Measurements from ENCODE around the gene PCDHA3.

The PCDHA3 gene

GRCh38 chr5:140800816-140801493 lies at the start of gene PCDHA3:
TSS of gene PCDHA3 (plus strand) at chr5:140801057.
- Histone ChIP-seq H3K27ac (ENCODE audit: low read length) (no peak within 1 kb of the TSS), H3K4me1 (ENCODE audit: insufficient read depth, low read length) (no peaks in the 10 kb centered on the region), H3K4me3 (ENCODE audit: low read depth in 1 of 2, low read length in 2 of 2) (no peak within 1 kb of the TSS), H3K9ac (ENCODE audit: low read depth, low read length) (no peak within 1 kb of the TSS), H2AFZ (ENCODE audit: low read depth, low read length) (no peak within 1 kb of the TSS), H3K36me3 (ENCODE audit: insufficient read depth, low read length) (no peaks in the 10 kb centered on the region), H3K9me3 (ENCODE audit: insufficient read depth, low read length, severe bottlenecking) (no peaks in the 10 kb centered on the region), H3K79me2 (ENCODE audit: insufficient read depth, low read length) (no peaks in the 10 kb centered on the region), H3K4me2 (ENCODE audit: insufficient read depth, low read length) (no peak within 1 kb of the TSS), H3K27me3 (ENCODE audit: insufficient read depth, low read length, poor library complexity) (no peaks in the 10 kb centered on the region), H4K20me1 (ENCODE audit: insufficient read depth, low read length) (no peaks in the 10 kb centered on the region)
- no peak for ATAC-seq (ENCODE audit: insufficient read depth, low read depth)
- DNase-seq: no peak
- TF ChIP-seq EZH2 (IDR thresholded peaks at IDR 0.05; ENCODE audit: borderline replicate concordance, low read depth, low read length, severe bottlenecking) (no peak), CTCF (IDR thresholded peaks at IDR 0.05; ENCODE audit: borderline replicate concordance, extremely low read depth, low read length, poor library complexity, severe bottlenecking) (peak; percentile 19)

GRCh38 chr5:140753561-140753960 lies 47.3 kb upstream of the PCDHA3 start:
- Histone ChIP-seq H3K9me3 (ENCODE audit: insufficient read depth, low read length, severe bottlenecking) (peaks cover 11% of the 10 kb centered on the region), H3K36me3 (ENCODE audit: insufficient read depth, low read length) (no peaks in the 10 kb centered on the region), H3K4me1 (ENCODE audit: insufficient read depth, low read length) (no peaks in the 10 kb centered on the region), H2AFZ (ENCODE audit: low read depth, low read length) (no peak overlapping the region), H3K4me3 (ENCODE audit: low read depth in 1 of 2, low read length in 2 of 2) (no peak overlapping the region), H3K9ac (ENCODE audit: low read depth, low read length) (no peak overlapping the region), H3K4me2 (ENCODE audit: insufficient read depth, low read length) (no peak overlapping the region), H4K20me1 (ENCODE audit: insufficient read depth, low read length) (no peaks in the 10 kb centered on the region), H3K79me2 (ENCODE audit: insufficient read depth, low read length) (no peaks in the 10 kb centered on the region), H3K27me3 (ENCODE audit: insufficient read depth, low read length, poor library complexity) (no peaks in the 10 kb centered on the region), H3K27ac (ENCODE audit: low read length) (no peak overlapping the region)
- DNase-seq (no peak), ATAC-seq (ENCODE audit: insufficient read depth, low read depth) (no peak)
- TF ChIP-seq CTCF (IDR thresholded peaks at IDR 0.05; ENCODE audit: borderline replicate concordance, extremely low read depth, low read length, poor library complexity, severe bottlenecking) (no peak), EZH2 (IDR thresholded peaks at IDR 0.05; ENCODE audit: borderline replicate concordance, low read depth, low read length, severe bottlenecking) (no peak)

- no peaks in the 10 kb centered on the region for H4K20me1 ChIP-seq (ENCODE audit: insufficient read depth, low read length)
- H3K9me3 ChIP-seq (ENCODE audit: insufficient read depth, low read length, severe bottlenecking): peaks cover 58% of the 10 kb centered on the region
- no peak overlapping the region for H3K9ac ChIP-seq (ENCODE audit: low read depth, low read length)
- DNase-seq (no peak), ATAC-seq (ENCODE audit: insufficient read depth, low read depth) (no peak)
- TF ChIP-seq CTCF (IDR thresholded peaks at IDR 0.05; ENCODE audit: borderline replicate concordance, extremely low read depth, low read length, poor library complexity, severe bottlenecking) (no peak), EZH2 (IDR thresholded peaks at IDR 0.05; ENCODE audit: borderline replicate concordance, low read depth, low read length, severe bottlenecking) (no peak)
- H3K27ac ChIP-seq (ENCODE audit: low read length): no peak overlapping the region
- H3K79me2 ChIP-seq (ENCODE audit: insufficient read depth, low read length): no peaks in the 10 kb centered on the region
- no peaks in the 10 kb centered on the region for H3K4me1 ChIP-seq (ENCODE audit: insufficient read depth, low read length)
- H3K4me3 ChIP-seq (ENCODE audit: low read depth in 1 of 2, low read length in 2 of 2): no peak overlapping the region
- H3K27me3 ChIP-seq (ENCODE audit: insufficient read depth, low read length, poor library complexity): no peaks in the 10 kb centered on the region
- no peaks in the 10 kb centered on the region for H3K36me3 ChIP-seq (ENCODE audit: insufficient read depth, low read length)
- H2AFZ ChIP-seq (ENCODE audit: low read depth, low read length): no peak overlapping the region
- no peak overlapping the region for H3K4me2 ChIP-seq (ENCODE audit: insufficient read depth, low read length)
Measured at GRCh38 chr5:140764177-140764973, 36.5 kb upstream of the PCDHA3 start.

All from DND-41 (cell line).